ENCODE results near the gene PGLYRP3.

- TF ChIP-seq POLR2AphosphoS5 (IDR thresholded peaks at IDR 0.05; ENCODE audit: low read depth): no peak
- TF ChIP-seq, protein P1, sequence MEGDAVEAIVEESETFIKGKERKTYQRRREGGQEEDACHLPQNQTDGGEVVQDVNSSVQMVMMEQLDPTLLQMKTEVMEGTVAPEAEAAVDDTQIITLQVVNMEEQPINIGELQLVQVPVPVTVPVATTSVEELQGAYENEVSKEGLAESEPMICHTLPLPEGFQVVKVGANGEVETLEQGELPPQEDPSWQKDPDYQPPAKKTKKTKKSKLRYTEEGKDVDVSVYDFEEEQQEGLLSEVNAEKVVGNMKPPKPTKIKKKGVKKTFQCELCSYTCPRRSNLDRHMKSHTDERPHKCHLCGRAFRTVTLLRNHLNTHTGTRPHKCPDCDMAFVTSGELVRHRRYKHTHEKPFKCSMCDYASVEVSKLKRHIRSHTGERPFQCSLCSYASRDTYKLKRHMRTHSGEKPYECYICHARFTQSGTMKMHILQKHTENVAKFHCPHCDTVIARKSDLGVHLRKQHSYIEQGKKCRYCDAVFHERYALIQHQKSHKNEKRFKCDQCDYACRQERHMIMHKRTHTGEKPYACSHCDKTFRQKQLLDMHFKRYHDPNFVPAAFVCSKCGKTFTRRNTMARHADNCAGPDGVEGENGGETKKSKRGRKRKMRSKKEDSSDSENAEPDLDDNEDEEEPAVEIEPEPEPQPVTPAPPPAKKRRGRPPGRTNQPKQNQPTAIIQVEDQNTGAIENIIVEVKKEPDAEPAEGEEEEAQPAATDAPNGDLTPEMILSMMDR (IDR thresholded peaks at IDR 0.05; ENCODE audit: insufficient read depth, low read length): no peak
- TF ChIP-seq SPI1 (IDR thresholded peaks at IDR 0.05; ENCODE audit: borderline replicate concordance, low read depth): no peak
Measured at GRCh38 chr1:153260585-153261280, 52.0 kb downstream of the PGLYRP3 start.

Measured in HL-60 (cell line).